NCI-H1092 treated with DMSO at 0.1 percent for 48 hours (cell line): Measurements from ENCODE around the gene PRKCE.
"Not testable (repeated sequence)": the region's sequence is repeated elsewhere in the genome, so short reads cannot be mapped to it uniquely, and the experiment has no call there.

ENCODE experiments used
- DNase-seq: peaks from one replicate; lab custom pipeline; 2025; lab: John Stamatoyannopoulos, UW

The PRKCE gene

DNA sequence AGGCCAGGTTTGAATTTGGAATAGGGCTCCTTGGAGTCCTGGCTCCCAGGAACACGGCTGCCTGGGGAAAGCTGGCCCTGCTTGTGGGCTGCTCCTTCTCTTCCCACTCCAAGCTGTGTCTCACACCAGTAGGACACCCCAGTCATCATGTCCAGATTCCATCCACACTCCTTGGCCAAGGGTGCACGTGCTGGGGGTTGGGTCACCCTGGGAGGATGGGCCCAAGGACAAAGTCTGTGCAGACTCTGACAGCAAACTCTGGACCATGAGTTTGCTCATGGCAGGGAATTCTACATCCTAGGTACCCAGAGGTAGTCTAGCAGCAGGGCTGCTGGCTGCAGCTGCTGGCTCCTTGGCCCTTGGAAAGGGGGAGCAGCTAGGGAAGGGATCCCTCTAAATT lies 543.4 kb downstream of the PRKCE start:
- no peak for DNase-seq

DNA sequence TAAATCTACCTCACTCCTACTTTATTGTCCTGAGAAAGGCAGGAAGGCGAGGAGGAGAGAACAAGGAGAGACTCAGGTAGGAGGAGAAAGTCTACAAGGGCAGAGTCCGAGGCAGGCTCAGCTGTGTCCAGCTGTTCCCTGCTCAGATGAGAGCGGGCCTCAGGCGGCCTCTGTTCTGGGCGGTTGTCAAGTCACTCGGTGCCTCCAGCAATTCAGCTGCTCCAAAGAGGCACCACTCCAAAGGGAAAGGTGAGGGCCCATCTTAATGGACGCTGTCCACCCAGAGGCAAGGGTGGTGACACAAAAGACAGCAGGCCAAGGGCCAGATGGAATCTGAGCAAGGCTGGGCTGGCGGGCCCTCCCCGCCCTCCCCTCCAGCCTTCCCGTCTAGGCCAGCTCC lies 544.3 kb downstream of the PRKCE start:
- no peak for DNase-seq

DNA sequence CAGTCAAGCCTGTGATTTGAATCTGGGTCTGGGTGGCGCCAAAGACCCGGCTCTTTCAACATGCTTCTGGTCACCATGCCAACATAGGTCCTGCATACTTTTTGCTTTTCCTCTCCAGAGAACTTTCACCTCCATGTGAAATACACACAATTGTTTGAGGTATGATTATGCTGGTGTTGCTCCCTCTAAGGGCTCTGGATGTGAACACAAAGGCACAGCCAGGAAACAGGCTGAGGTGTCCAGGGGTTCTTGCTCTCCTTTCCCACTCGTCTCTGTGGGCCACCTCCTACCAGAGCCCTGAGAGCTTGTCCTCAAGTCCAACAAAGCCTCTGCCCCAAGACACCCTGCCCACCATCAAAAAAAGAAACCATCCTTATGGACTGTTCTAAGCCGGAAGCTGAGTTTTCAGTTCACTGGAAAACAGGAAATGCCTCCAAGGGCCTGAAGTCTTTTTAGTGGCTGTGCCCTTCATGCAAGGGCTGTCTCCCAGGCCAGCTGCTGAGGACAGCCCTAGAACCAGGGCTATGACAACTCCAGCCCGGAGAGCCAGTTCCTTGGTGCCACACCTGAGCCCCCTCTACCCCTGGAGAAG lies 545.5 kb downstream of the PRKCE start:
- no peak for DNase-seq

DNA sequence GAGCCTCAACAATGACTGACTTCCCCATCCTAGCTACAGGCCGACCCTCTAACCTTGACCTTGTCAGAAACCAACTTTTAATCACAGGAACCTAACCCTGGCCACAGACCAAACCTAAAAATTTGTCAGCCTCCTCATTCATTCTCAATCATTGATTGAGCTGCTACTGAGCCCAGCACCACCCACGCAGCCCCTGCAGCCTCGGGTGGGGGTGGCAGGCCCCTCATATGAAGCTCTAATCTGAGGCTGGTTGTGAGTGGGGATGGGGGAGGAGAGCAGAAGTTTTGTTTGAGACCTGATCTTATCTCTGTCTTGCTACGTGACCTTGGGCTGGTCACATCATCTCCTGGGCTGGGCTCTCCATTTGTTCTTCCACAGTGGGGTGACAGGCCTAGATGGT lies 546.2 kb downstream of the PRKCE start:
- no peak for DNase-seq

DNA sequence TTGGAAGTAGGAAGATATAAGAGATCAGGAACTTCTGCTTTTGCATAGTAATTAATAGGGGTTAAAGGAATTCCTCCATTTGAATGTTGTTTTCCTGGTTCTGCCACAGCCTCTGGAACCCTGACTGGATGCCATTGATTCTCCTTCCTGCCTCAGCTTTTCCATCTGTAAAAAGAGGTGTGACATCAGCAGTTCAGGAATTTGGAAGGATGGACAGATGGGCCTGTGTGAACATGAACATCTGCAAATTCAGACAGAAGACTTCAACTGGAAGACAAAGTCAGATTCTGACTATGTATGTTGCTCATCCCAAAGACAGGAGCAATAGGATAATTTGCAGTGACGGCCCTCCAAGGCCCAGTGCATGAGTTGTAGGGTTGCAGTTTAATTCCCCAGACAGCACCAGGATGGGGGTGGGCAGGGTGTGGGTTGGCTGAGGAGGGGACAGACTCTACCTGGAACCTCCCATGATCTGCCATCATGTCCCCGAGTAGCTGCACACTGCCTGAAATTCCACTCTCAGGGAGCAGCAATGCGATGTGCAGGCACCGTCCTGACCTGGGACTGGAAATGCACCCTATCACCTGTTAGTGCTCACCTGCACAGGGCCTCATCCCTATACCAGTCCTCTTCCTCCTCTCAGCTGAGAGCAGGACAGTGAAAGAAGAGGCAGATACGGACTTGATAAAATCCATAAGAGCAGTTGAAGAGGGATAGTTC lies 546.8 kb downstream of the PRKCE start:
- DNase-seq = no peak

DNA sequence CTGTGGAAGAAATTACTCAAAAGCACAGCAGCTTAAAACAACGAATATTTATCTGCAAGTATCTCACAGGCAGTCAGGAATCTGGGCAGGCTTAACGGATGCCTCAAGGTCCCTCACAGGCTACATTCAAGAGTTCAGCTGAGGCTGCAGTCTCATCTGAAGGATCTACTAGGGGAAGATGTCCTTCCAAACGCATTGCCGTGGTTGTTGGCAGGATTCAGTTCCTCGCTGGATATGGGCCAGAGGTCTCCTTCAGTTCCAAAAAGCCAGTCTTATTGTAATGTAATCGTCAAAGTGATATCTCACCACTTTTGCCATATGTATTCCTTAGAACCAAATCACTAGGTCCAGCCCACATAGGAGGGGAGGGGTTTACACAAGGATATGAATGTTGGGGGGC lies 547.5 kb downstream of the PRKCE start:
- DNase-seq = no peak

DNA sequence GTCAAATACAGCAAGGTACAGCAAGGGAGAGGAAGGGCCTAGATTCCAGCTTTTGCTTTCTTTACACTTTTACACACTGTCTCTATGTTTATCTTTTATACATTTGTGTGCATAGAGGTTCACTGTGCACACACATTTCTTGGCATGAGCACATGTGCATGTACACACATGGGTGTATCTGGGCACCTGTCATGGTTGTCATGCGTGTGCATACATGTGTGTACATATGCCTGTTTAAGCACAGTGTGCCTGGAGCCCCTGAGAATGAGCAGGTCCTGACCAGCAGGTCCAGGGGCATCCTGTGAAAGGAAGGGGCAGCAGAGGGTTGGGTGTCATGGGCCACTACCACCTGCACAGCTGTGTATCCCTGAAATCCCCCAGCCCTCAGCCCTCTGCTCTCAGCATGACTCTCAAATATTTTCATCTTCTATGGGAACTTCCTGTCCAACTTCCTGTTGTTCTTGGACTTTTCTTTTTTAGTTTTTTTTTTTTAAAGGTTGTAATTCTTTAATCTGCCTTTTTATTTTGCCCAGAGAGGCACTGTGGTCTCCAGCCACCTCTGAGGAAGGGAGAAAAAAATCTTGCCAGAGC lies 548.7 kb downstream of the PRKCE start:
- DNase-seq = no peak

DNA sequence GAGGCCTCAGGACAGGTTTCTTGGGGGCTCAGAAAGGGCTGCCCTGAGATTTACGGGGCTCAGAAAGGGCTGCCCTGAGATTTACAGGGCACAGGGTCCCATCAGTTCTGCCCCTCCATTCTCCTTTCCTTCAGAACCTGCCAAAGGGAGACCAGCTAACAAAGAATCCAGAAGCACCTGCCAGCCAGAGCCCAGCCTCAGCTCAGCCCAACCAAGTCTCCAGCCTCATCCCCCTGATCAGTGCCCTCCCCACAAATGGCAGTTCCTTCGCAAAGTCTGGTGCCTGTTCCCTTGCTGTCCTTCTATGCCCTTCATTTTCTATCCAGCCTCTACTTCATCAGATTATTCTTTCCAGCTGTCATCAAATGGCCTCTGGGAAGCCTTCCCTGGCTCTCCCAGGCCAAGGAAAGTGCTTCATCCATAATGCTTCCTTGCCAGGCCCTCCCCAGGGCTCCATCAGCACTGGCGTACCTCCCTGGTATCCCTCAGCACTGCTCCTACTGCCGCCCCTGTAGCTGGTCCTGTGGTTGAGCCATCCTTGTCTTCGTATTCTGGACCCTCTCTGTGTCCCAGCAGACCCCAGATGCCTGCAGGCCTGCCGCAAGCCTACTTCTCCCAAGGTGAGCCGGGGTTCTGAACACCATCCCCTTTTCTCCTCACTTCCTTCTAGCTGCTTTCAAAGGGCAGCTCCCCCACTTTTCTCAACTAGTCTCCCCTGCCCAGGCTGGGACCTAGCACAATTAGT lies 549.6 kb downstream of the PRKCE start:
- no peak for DNase-seq

DNA sequence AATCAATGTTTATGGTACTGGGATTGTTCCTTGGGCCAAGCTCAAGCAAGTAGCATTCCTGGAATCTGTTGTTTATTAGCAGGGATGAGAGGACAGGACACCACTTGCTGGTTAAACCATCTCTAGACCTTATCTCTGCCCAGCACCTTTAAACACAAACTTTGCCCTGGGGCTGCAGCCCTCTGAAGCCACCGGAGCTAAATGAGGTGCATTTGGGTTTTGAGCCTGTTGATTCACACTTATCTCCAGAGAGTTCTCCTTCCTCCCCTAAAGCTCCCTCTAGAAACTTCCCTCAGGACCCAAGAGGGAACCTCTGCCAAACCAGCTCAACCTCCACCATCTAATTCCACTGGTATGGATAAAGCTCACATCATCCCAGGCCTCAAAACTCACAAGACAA lies 551.0 kb downstream of the PRKCE start:
- DNase-seq = no peak

DNA sequence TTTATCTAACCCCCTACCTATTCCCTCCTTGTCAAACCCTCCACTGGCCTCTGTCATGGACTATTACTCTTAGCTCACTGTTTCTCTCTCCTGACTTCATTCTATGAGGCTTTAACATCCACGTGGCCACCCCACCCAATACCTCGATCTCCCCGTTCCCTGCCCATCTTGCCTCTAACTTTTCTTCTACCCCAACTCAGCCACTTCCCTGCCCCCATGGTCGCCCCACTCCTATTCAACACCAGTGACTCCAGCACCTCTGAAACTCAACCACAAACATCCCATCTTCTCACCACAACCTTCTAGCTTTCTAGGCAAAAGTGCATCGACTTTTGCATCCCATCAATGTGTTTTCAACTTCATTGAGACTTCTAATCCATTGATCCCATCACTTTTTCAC lies 551.5 kb downstream of the PRKCE start:
- no peak for DNase-seq

DNA sequence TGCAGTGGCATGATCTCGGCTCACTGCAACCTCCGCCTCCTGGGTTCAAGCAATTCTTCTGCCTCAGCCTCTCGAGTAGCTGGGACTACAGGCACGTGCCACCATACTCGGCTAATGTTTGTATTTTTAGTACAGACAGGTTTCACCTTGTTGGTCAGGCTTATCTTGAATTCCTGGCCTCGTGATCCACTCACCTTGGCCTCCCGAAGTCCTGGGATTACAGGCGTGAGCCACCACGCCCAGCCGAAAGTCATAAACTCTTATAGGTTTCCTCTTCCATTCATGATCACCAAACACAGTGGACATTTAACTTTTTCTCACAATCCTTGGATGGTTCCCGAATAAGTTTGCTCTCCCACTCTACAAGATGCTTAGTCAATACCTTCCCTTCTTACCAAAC lies 552.2 kb downstream of the PRKCE start:
- not testable (repeated sequence) for DNase-seq

DNA sequence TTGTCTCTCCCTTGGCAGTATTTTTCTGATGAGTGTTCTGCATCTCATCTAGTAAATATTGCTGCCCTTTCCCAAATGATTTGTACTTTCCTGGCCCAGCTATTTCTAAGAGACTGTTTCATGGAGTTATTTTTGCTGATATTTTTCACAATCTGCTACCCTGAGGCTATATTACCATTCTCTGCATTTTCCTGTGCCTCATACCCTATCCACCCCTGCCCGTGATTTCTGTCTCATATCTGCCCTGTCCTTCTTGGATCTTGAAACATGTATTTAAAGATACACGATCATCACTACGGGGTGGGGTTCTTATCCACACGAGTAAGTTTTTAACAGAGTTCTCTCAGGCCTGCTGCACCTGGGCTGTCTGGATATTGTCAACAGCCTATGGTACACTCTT lies 556.1 kb downstream of the PRKCE start:
- DNase-seq = no peak

DNA sequence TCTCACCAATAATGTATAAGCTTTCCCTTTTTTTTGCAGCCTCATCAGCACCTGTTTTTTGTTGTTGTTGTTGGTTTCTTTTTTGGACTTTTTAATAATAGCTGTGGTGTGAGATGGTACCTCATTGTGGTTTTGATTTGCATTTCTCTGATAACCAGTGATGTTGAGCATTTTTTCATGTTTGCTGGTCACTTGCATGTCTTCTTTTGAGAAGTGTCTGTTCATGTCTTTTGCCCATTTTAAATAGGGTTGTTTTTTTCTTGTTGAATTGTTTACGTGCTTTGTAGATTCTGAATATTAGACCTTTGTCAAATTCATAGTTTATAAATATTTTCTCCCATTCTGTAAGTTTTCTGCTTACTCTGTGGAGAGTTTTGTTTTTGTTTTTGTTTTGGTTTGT lies 557.3 kb downstream of the PRKCE start:
- DNase-seq = no peak

DNA sequence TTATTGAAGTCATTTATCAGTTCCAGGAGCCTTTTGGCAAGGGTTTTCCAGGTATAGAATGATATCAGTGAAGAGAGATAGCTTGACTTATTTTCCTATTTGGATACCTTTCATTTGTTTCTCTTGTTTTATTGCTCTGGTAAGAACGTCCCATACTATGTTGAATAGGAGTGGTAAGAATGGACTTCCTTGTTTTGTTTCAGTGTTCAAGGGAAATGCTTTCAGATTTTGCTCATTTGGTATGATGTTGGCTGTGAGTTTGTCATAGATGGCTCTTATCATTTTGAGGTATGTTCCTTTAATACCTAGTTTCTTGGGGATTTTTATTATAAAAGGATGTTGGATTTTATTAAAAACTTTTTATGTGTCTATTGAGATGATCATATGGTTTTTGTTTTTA lies 558.6 kb downstream of the PRKCE start:
- no peak for DNase-seq

DNA sequence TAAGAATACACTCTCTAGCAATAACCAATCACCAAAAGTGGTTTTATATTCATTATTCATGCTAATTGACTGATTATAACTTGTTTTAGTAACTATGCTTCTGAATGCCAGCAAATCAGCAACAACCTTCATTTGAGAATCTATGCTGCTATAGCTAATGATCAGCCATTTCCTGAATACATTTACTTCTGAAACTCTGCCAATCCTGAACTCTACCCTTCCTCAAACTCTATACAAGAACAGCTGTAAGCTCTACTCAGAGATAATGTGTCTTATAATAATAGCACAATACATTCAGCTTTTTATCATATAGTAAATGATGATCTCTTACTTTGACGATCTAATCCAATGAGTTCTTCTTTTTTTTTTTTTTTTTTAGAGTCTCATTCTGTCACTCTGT lies 560.0 kb downstream of the PRKCE start:
- DNase-seq = no peak

DNA sequence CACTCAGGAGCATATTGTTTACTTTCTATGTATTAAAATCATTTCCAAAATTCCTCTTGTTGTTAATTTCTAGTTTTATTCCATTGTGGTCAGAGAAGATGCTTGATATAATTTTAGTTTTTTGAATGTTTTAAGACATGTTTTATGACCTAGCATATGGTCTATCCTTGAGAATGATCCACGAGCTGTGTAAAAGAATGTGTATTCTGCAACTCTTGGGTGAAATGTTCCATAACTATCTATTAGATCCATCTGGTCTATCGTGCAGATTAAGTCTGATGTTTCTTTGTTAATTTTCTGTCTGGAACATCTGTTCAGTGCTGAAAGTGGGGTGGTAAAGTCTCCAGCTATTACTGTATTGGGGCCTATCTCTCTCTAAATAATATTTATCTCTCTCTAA lies 562.4 kb downstream of the PRKCE start:
- DNase-seq = no peak

DNA sequence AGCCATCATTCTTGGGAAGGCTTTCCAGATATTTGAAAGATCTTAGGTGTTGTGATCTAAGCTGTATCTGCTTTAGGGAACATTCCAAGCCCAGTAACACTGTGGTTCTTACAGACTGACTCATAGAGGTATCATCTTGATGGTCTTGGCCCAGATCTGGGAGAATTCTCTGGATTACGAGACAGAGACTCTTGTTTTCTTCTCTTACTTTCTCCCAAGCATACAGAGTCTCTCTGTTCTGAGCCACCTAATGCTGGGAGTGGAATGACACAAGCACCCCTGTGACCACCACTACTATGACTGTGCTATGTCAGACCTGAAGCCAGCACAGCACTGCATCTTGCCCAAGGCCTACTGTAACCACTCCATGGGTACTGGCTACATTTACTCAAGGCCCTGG lies 564.7 kb downstream of the PRKCE start:
- DNase-seq = no peak

DNA sequence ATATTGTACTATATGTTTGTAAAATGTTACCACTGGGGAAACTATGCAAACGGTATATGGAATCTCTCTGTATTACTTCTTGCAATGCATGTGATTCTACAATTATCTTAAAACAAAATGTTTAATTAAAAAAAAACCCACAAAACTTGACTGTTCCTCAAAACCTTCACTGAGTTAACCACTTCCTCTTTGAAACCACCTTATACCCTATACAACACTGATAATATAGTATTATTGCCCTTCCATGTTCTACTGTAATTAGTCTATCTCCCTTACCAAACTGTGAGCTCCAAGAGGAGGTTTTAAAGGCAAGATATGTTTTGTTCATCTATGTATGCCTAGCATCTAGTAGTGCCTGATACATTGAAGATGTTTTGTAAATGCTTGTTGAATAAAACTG lies 572.0 kb downstream of the PRKCE start:
- DNase-seq = not testable (repeated sequence)

DNA sequence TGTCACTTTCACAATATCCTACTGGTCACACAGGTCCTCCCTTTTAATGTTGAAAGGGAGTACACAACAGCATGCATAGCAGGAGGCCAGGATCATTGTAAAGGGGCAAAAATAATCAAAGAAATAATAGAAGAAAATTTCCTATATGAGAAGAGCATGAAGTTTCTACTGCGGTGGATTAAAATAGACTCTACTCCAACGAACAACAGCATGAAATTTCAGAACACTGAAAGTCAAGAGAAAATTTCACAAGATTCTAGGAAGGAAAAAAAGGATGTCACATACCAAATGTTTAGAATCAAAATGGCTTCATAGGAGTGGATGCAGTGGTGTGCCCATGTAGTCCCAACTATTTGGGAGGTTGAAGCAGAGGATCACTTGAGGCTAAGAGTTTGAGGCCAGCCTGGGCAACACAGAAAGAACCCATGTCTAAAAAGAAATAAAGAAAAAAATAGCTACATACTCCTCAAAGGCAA lies 573.7 kb downstream of the PRKCE start:
- no peak for DNase-seq

DNA sequence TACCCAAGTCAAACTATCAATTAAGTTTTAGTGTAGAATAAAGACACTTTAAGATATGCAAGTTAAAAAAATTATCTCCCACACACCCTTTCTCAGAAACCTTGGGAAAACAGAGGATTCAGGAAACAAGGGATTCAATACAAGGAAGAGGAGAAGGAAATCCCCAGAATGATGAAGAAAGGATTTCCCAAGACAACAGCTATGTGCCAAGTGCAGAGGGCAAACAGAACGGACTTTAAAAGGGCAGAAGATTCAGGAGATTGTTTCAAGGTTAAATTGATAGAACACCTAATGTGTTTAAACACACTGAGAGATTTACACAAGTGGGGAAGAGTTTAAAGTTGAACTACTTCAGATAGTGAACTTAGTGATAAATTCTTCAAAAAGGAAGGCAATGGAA lies 574.3 kb downstream of the PRKCE start:
- DNase-seq = no peak

DNA sequence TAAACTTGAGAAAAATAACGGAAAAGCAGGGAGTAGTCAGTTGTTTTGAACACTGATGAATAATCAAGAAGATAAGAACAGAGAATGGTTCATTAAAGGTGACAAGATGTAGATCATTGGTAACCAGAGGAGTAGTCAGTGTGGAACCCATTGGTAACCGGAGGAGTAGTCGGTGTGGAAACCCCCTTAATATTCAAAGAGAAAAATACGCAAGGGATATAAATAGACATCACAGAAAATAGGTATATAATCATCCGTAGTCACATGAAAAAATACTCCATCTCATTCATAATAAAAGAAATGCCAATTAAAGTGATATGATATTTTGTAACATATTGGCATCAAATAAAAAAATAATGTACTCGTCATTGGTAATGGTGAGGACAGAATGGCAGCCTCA lies 575.1 kb downstream of the PRKCE start:
- no peak for DNase-seq

DNA sequence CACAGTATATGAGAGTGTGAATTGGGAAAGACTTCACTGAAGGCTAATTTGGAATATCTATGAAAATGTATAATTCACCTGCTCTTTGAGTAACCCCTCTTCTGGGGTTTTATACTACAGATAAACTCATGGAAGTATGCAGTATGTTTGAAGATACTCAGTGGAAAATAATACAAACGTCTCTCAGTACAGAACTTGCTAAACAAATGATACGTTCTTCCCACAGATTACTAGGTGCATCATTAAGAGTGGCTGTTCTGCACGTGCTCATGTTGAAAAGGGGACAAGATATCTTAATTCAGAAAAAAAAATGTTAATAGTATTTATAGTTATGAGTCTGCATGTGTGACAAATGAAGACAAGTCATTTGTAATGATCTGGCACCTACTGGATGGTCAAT lies 575.5 kb downstream of the PRKCE start:
- DNase-seq = no peak

DNA sequence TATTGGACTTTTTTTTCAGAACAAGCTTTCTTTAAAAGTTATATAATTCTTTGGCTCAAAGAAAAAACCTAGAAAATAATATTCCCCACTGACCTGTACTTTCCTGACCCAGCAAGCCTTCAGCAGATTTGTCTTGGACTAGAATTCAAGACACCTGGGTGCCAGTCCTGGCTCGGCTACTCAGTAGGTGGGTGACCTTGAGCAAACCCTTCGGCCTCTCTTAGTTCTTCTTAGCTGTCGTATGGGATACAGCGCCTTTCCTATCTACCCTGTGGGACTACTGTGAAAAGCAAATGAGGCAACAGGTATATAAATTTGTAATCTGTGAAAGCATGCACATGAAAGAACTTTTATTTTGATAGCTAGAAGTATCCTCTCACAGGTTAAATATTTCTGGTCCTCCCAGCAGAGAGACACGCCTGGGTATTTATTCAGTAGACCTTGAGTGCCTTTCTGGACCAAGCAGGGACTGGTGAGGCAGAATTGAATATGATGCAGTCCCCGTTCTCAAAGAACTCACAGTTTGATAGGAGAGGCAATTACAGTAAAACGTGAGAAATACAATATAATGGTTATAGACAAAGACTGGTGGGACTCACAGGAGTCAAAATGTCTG lies 576.3 kb downstream of the PRKCE start:
- no peak for DNase-seq
